A172 (cell line): ENCODE data around the gene TCHP. TPM values are rescaled to one million over a fixed set of nuclear protein-coding genes. Genes with fewer than 3 reads are reported as not detected.

Experiments used
- DNase-seq: peaks from one replicate; pipeline ENCODE4 v3.0.0-alpha.2; 2015; ENCODE audit warnings: low spot score
- total RNA-seq: library from RNA; depleted of rRNA; stranded (reverse); fragments of >200 nt; shearing (Covaris generic); gene quantifications from 2 replicates; pipeline ENCODE4 v1.2.3, GENCODE V29; 2014; rRNA removed

Gene TCHP
- total RNA-seq, 1 experiment from 2014 or later = 21.9 TPM

GRCh38 chr12:109961612-109962011, 61.5 kb downstream of the TCHP start:
- peak; percentile 91 for DNase-seq

- peak; percentile 41 for DNase-seq
These were observed 62.3 kb downstream of the TCHP start for GRCh38 chr12:109962398-109962797.

- no peak for DNase-seq
These were observed 63.3 kb downstream of the TCHP start for GRCh38 chr12:109963330-109963729.

- peak; percentile 60 for DNase-seq
These were observed 63.8 kb downstream of the TCHP start for GRCh38 chr12:109963743-109964429.

GRCh38 chr12:109966546-109966945, 66.5 kb downstream of the TCHP start:
- no peak for DNase-seq

GRCh38 chr12:109967383-109968031, 67.4 kb downstream of the TCHP start:
- peak; percentile 16 for DNase-seq

Other genes with a start within 250 kb of the TCHP start
- 3.7 and 4.2 TPM in 2 replicates for gene FAM222A, start 186.4 kb upstream of the TCHP start, total RNA-seq
- gene TRPV4, start 66.9 kb upstream of the TCHP start, total RNA-seq = not detected in 2 replicates
- gene GLTP, start 19.7 kb upstream of the TCHP start, total RNA-seq = 37.9 and 39.1 TPM in 2 replicates
- 30.2 and 30.3 TPM in 2 replicates for gene GIT2, start 96.1 kb downstream of the TCHP start, total RNA-seq
- gene ANKRD13A, start 99.2 kb downstream of the TCHP start, total RNA-seq = 131 and 155 TPM in 2 replicates
- 12.9 and 18.3 TPM in 2 replicates for gene C12orf76, start 148.2 kb downstream of the TCHP start, total RNA-seq
- gene IFT81, start 224.1 kb downstream of the TCHP start, total RNA-seq = 32.8 and 34.8 TPM in 2 replicates